NCI-H748 (cell line): ENCODE measurements around the gene PEX5L.
"Not testable (repeated sequence)": the region's sequence is repeated elsewhere in the genome, so short reads cannot be mapped to it uniquely, and the experiment has no call there.

Experiments used
- DNase-seq: peaks from one replicate; lab custom pipeline; 2025; ENCODE audit not compliant: unreplicated experiment; lab: John Stamatoyannopoulos, UW

The PEX5L gene

DNA sequence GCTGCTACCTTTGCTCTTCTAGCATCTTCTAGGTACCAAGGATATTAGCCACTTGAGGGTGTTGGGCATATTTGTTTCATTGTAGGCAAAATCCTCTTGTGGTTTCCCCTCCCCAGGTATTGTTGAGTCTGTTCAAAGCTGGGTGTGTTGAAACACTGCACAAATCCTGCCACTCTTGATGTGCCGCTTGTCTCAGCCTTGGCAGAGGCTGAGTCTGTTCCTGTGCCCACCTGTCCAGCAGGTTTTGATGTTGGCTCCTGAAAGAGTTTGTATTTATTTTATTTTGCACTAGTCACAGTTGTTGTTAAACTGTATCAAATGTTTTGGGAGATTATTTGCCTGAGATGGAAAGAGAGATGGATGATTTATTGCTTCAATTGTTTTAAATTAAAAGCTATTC, 247.7 kb downstream of the PEX5L start:
- no peak for DNase-seq

DNA sequence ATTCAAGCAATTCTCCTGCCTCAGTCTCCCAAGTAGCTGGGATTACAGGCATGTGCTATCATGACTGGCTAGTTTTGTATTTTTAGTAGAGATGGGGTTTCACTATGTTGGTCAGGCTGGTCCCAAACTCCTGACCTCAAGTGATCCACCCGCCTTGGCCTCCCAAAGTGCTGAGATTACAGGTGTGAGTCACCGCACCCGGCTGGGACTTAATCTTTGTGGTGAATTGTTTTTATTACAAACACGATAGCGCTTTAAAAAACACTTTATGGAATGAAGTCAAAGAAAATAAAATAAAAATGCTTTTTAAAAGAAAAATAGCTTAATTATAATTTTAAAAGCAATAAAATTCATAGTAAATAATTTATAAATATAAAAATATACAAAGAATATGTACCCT, 253.9 kb downstream of the PEX5L start:
- DNase-seq = not testable (repeated sequence)

DNA sequence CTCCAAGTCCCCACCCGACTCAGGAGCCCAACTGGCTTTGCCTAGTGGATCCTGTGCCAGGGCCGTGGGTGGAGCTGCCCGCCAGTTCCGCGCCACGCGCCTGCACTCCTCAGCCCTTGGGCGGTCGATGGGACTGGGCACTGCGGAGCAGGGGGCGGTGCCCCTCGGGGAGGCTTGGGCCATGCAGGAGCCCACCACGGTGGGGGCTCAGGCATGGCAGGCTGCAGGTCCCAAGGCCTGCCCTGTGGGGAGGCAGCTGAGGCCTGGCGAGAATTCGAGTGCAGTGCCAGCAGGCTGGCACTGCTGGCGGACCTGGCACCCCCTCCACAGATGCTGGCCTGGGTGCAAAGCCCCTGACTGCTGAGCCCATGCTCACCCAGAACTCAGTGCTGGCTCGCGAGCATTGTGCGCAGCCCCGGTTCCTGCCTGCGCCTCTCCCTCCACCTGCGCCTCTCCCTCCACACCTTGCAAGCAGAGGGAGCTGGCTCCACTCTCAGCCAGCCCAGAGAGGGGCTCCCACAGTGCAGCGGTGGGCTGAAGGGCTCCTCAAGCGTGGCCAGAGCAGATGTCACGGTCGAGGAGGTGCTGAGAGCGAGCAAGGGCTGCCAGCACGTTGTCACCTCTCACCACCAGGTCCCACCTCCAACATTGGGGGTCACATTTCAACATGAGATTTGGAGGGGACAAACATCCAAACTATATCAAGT, 261.2 kb downstream of the PEX5L start:
- DNase-seq = no peak

- DNase-seq = no peak
Measured at GRCh38 chr3:179772297-179772696, 264.4 kb downstream of the PEX5L start.

- no peak for DNase-seq
Measured at GRCh38 chr3:179771797-179772196, 264.9 kb downstream of the PEX5L start.

- no peak for DNase-seq
Measured at GRCh38 chr3:179769411-179770247, 267.1 kb downstream of the PEX5L start.

- DNase-seq = peak; percentile 49
Measured at GRCh38 chr3:179768080-179768479, 268.7 kb downstream of the PEX5L start.

DNA sequence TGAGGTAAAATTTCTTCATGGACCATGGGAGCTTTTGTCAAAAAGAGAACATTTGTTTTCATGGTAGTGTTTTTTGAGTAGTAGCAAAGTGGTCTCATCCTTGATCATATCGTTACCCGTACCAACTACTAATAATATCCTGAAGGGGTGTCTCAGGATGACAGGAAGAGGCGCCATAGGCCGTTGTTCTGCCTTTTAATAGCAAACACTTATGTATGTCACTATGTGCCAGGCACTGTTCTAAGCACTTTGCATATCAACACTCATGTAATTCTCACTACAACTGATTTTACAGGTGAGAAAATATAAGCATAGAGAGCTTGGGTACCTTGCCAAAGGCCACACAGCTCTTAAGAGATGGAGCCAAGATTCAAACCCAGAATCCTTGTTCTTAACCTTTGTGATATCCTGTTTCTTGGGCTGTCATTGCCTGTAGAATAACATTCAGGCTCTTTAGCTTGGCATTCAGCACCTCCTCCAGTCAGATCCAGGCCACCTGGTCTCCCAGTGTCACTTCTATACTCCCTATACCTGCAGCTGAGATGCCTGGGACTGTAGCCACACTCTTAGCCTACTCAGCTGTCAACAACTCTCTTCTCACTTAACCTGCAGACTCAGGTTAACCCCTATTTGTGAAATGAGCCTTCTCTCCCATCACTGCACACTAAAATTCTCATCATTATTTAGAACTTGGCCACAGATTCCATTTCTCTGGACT, 270.2 kb downstream of the PEX5L start:
- no peak for DNase-seq

DNA sequence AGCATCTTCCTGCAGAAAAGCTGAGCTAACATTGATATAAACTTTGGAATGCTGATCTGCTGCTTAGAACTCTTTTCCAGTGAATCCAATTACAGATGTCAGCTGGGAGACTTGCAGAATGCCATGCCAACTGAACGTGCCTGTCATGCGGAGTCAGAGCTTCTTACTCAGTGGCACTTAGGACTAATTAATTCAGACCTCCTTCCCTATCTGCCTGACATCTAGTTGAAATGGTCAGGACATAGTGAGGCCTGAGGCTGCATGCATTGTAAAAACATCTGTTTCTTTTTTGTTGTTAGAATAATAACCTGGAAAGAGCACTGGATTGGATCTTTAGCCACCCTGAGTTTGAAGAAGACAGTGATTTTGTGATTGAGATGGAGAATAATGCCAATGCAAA, 271.3 kb downstream of the PEX5L start:
- DNase-seq = no peak

GRCh38 chr3:179760944-179761343, 275.8 kb downstream of the PEX5L start:
- no peak for DNase-seq

- DNase-seq = peak; percentile 10
Measured at GRCh38 chr3:179750720-179751328, 285.9 kb downstream of the PEX5L start.

GRCh38 chr3:179745716-179746115, 291.0 kb downstream of the PEX5L start:
- no peak for DNase-seq

DNA sequence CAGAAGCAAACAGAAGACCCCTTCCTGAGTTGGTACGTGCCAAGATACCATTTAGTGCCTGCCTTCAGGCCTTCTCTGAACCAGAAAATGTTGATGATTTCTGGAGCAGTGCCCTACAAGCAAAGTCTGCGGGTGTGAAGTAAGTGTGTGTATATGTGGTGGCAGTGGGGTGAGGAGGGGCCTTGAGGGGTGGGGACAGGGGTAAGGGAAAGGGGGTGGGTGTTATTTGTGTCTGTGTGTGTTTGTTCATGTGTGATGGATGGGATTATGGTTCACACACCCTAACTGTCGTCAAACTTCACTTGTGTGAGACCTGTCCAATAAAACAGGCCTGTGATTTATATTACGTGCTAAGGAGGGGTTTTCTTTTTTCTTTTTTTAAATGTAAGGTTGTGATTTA, 291.7 kb downstream of the PEX5L start:
- DNase-seq = no peak
